GM12801 (cell line): ENCODE results near the gene ADCY9.

Source experiments
- TF ChIP-seq, protein P1 (sequence below): IDR thresholded peaks from one replicate; pipeline ENCODE4 v1.5.1; 2011; ENCODE audit warnings: control low read depth; ENCODE audit not compliant: insufficient read length; ENCODE audit errors: extremely low read depth

Gene ADCY9

DNA sequence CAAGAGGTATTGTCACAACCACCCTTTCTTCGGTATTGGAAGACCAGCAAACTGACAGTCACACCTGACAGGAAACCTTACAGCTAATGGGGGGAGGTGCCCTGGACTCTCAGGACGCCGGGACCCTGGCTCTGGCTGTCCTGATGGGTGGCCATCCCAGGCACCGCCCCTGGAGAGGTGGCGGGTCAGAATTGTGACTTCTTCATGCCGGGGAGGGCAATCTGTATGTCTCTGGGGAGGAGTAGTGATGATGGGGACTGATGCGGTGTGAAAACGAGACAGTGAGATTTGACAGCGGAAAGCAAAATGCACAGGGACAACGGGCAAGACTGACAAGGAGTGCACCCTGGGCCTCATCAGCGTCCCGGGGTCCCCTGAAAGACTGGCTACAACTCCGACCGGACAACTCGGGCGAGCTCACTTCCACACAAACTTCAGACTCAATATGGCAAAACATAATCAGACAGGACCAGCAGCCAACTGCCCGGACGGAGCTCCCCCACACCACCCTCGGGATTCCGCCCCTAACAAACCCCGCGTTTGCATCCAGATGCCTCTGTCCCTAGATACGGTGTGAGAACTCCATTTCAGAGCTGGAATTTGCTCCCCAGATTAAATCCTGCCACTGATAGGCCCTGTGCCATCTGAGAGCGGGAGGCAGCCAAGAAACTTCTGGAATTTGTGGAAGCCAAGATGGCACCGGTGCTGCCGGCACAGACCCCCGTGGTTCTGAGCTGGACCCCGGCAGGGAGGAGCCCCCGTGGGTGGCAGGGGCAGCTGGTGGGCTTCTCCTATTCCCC lies 152.2 kb downstream of the ADCY9 start:
- TF ChIP-seq, protein P1, sequence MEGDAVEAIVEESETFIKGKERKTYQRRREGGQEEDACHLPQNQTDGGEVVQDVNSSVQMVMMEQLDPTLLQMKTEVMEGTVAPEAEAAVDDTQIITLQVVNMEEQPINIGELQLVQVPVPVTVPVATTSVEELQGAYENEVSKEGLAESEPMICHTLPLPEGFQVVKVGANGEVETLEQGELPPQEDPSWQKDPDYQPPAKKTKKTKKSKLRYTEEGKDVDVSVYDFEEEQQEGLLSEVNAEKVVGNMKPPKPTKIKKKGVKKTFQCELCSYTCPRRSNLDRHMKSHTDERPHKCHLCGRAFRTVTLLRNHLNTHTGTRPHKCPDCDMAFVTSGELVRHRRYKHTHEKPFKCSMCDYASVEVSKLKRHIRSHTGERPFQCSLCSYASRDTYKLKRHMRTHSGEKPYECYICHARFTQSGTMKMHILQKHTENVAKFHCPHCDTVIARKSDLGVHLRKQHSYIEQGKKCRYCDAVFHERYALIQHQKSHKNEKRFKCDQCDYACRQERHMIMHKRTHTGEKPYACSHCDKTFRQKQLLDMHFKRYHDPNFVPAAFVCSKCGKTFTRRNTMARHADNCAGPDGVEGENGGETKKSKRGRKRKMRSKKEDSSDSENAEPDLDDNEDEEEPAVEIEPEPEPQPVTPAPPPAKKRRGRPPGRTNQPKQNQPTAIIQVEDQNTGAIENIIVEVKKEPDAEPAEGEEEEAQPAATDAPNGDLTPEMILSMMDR: no peak

DNA sequence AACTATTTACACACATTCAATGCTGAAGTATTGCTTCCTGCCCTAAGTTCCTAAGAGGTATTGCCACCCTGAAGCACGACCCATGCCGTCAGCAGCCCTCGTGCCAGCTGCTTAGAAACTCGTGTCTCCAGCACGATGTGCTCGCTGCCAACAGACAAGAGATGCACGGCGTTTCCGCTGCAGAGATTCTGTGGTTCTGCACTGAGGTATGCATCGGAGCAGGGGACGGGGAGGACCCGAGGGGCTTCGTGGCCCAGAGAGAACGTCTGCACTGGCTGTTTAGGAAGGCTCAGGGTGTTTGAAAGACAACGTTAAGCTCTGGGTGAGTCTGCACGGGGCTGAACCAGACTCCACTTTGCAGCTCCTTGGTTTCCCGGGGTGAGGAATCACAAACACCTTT lies 153.0 kb downstream of the ADCY9 start:
- TF ChIP-seq, protein P1: no peak

DNA sequence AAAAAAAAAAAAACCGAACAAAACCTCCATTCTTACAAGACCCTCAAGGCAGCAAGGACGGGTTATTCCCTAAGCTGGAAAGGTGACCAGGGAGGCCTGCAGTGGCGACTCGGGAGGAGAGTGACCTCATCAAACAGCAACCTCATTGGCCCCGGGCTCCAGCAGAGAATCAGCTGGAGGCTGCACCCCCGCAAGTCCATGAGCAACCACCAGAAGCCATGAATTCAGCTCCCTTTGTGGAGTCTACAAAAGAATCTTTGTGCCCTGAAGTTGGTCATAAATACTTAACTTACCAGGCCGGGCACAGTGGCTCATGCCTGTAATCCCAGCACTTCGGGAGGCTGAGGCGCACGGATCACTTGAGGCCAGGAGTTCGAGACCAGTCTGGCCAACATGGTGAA lies 154.8 kb downstream of the ADCY9 start:
- TF ChIP-seq, protein P1: no peak

DNA sequence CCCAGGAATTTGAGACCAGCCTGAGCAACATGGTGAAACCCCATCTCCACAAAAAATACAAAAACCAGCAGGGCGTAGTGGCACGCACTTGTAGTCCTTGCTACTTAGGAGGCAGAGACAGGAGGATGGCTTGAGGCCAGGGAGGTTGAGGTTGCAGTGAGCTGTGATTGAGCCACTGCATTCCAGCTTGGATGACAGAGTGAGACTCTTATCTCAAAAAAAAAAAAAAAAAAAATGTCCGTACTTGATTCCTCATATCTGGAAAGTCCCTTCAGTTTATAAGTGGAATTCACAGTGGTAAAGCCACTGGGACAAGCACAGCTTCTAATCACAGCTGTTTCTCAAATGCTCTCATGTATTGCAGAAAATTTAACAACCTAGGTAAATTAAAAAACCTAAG lies 157.1 kb downstream of the ADCY9 start:
- TF ChIP-seq, protein P1: no peak

DNA sequence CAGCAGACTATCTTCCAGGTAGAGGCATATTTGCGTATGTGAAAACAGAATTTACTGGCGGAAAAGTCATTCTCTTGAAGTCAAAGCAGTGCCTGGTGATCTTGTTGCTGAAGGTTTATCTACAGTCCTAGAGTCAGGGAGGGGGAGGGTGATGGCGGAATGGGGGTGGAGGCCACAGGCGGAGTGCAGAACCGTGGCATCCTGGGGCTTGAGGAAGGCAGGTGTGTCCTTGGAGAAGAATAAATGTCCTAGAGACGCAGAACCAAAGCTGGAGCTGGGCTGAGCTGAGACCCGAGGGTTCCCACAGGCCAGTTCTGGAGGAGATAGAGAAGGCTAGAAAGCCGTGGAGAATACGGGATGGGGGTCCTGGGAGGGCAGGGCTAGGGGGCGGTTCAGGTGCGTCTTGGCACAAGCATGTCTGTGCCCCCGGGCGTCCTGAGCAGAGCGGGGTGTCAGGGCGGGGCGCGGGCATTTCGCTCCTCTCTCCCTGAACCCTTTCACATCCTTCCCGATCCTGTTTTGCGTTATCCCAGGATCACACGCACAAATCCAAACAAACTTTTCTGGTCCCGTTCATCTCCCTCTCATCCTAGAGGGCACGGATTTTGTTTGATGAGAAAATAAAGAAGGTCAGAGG lies 158.8 kb downstream of the ADCY9 start:
- TF ChIP-seq, protein P1: no peak

DNA sequence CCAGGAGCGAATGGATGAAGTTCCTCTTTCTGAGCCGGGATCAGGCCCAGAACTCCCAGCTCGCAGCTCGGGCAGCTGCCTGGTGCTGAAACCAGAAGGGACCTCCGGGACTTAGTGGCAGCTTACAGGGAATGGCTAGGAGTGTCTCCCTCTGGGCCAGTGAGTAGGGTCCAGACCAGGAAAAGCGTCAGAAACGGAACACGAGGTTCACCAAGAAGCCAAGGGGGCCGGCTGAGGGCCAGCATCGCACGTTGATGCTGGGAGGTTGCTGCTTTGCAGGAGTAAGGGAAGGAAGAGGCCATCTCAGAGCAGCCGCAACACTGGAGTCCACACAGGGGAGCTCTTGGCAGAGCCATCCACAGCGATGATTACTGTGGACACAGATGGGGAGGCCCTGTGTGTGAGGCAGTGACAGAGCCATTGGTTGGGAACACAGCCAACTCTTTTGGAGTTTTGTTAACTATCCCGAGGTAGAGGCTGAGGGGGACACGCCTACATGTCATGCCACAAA lies 161.8 kb downstream of the ADCY9 start:
- TF ChIP-seq, protein P1: no peak

DNA sequence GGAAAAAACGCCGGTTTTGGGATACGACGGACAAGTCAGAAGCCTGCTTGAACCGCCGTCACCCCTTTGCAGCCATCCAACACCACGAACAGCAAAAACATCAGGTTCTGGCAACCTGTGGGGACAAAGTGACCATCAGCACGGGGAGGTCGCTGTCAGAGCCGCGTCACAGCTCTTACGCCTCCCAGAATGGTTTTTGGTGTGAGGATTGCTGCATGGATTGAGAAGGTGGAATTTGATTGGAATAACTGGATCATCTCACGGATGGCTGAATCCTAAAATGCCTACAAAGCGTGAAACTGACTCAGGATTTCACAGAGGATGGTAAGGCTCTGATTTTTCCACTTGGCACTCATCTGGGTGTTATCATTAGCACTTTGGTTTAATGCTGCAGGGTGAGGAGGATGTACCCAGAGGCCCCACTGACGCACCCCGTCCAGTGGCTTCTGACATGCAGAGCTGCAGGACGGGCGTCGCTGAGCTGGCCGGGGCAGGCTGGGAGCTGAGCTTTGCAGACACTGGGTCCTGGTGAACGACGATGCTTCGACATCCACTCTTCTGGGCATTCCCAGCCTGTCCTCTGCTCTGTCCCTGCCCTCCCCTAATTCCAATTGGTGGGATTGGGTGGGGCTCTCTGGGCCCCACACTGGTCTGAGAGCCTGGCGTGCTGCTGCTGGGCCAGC lies 162.4 kb downstream of the ADCY9 start:
- TF ChIP-seq, protein P1: no peak
